Measurements from ENCODE around the gene ARHGEF2. TPM values are rescaled to one million over a fixed set of nuclear protein-coding genes. Genes with fewer than 3 reads are reported as not detected.

ARHGEF2 gene
- total RNA-seq, 3 donors from 2014 or later: 79.7 to 132 (median 90.5) TPM

GRCh38 chr1:155944444-155944799, 33.9 kb downstream of the ARHGEF2 start:
- Histone ChIP-seq H3K36me3 (ENCODE audit: low read depth) (peaks cover 4% of the 10 kb centered on the region), H3K4me3 (no peak overlapping the region), H3K9me3 (no peaks in the 10 kb centered on the region), H3K4me1 (ENCODE audit: low read depth) (peaks cover 40% of the 10 kb centered on the region)
- intact Hi-C loops (cut with DNase I, micrococcal nuclease): no loop called here
- TF ChIP-seq CTCF (IDR thresholded peaks at IDR 0.05): no peak
- DNase-seq (peak in 1 of 3 donors; percentile 45), ATAC-seq (no peak)

- Histone ChIP-seq H3K4me3 (no peak overlapping the region), H3K4me1 (ENCODE audit: low read depth) (peaks cover 40% of the 10 kb centered on the region), H3K36me3 (ENCODE audit: low read depth) (no peaks in the 10 kb centered on the region), H3K9me3 (no peaks in the 10 kb centered on the region)
- ATAC-seq: peak; percentile 38
- DNase-seq: peak in 2 of 3 donors; percentile 79 to 83
- no peak for TF ChIP-seq CTCF (IDR thresholded peaks at IDR 0.05)
- intact Hi-C loops (cut with DNase I, micrococcal nuclease): no loop called here
Observed at GRCh38 chr1:155942578-155943141, 35.7 kb downstream of the ARHGEF2 start.

GRCh38 chr1:155941845-155942531, 36.4 kb downstream of the ARHGEF2 start:
- ATAC-seq: peak; percentile 32
- H3K36me3 ChIP-seq (ENCODE audit: low read depth): no peaks in the 10 kb centered on the region
- TF ChIP-seq CTCF (IDR thresholded peaks at IDR 0.05): no peak
- DNase-seq: peak; percentile 41 to 72 (median 71)
- H3K9me3 ChIP-seq: no peaks in the 10 kb centered on the region
- no peak overlapping the region for H3K4me3 ChIP-seq
- peaks cover 40% of the 10 kb centered on the region for H3K4me1 ChIP-seq (ENCODE audit: low read depth)
- intact Hi-C loops (cut with DNase I, micrococcal nuclease): no loop called here

- TF ChIP-seq CTCF (IDR thresholded peaks at IDR 0.05): no peak
- H3K4me1 ChIP-seq (ENCODE audit: low read depth): peaks cover 40% of the 10 kb centered on the region
- DNase-seq (peak; percentile 90 to 91 (median 90)), ATAC-seq (peak; percentile 70)
- no peaks in the 10 kb centered on the region for H3K36me3 ChIP-seq (ENCODE audit: low read depth)
- H3K9me3 ChIP-seq: no peaks in the 10 kb centered on the region
- intact Hi-C loops (cut with DNase I, micrococcal nuclease): no loop called here
- no peak within 1 kb of the TSS for H3K4me3 ChIP-seq
Observed at GRCh38 chr1:155940993-155941844, 37.1 kb downstream of the ARHGEF2 start, which contains the start of gene RXFP4. RXFP4 (plus strand) TSS chr1:155941638; CDS start chr1:155941710, 72 bp downstream.

- peak; percentile 72 for ATAC-seq
- Histone ChIP-seq H3K4me3 (no peak overlapping the region), H3K36me3 (ENCODE audit: low read depth) (no peaks in the 10 kb centered on the region), H3K9me3 (no peaks in the 10 kb centered on the region), H3K4me1 (ENCODE audit: low read depth) (peaks cover 35% of the 10 kb centered on the region)
- intact Hi-C loops (cut with DNase I, micrococcal nuclease): no loop called here
- DNase-seq: peak in 2 of 3 donors; percentile 68 to 81
- no peak for TF ChIP-seq CTCF (IDR thresholded peaks at IDR 0.05)
Observed at GRCh38 chr1:155940482-155940992, 37.8 kb downstream of the ARHGEF2 start.
